Measurements from ENCODE around the gene ZNF710. TPM values are rescaled to one million over a fixed set of nuclear protein-coding genes. Genes with fewer than 3 reads are reported as not detected.

ZNF710 gene
- total and polyA plus RNA-seq, 4 donors, result 5.3 to 33.0 (median 17.5) TPM

DNA sequence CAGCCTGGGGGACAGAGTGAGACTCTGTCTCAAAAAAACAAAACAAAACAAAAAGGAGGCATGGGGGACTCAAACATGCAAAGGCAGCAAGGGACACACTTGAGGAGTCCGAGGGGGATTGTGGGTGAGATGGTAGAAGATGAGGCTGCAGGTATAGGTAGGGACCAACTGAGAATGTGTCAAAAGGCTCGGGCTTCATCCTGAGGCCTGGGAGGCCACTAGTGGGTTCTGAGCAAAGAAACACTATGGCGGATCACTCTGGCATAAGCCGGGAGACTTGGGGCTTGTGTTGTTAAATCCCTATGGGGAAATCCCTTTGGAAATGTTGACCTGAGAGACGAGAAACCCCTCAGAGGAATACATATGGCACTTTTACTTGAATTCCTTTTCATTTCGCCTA is 21.2 kb downstream of the ZNF710 start:
- H3K4me1 ChIP-seq (ENCODE audit: control insufficient read depth, insufficient read depth, low read length), result peaks cover 28% of the 10 kb centered on the region
- H3K4me3 ChIP-seq (ENCODE audit: low read depth, low read length), result no peak overlapping the region
- WGBS (ENCODE audit: insufficient coverage), result 88% methylated on average over 4 of the region's 6 CpGs
- no peak for DNase-seq (ENCODE audit: low read depth in 4 of 6, low spot score in 6 of 6)
- no peaks in the 10 kb centered on the region for H3K9me3 ChIP-seq (ENCODE audit: control insufficient read depth, insufficient read depth, low read length)
- H3K27ac ChIP-seq (ENCODE audit: low read depth, low read length), result no peak overlapping the region
- H3K27me3 ChIP-seq (ENCODE audit: control insufficient read depth, insufficient read depth, low read length), result no peaks in the 10 kb centered on the region
- peaks cover 4% of the 10 kb centered on the region for H3K36me3 ChIP-seq (ENCODE audit: control insufficient read depth, insufficient read depth, low read length)

DNA sequence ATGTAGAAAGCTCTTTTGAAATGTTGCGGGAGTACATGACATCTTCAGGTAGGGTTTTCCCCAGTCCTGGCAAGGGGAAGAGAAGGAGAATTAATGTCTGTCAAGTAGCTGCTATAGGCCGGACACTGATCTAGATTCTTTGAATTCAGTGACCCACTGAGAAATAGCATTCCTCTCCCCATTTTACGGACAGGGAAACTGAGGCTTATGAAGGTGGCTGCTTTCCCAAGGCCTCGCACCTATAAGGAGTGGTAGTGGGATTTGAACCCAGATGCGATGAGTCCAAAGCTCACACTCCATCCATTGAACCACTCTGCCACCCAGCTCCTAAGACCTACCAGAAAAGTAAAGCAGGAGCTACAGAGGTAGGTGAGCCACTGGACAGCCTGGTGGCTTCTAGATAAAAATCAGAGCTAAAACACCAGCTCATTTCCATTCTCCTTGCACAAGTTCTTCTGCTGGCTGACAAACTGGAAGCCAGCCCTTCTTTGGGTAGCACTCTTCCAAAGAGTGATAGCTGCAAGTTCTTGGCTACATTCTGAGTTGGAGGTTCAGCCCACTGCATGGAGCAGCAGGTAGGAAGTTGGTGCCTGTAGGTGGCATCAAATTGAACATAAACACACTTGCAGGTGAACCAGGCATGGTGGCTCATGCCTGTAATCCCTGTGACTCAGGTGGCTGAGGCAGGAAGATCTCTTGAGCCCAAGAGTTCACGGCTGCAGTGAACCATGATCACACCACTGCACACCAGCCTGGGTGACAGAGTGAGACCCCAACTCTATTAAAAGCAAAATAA is 22.0 kb downstream of the ZNF710 start:
- H3K27ac ChIP-seq (ENCODE audit: low read depth, low read length), result no peak overlapping the region
- no peaks in the 10 kb centered on the region for H3K9me3 ChIP-seq (ENCODE audit: control insufficient read depth, insufficient read depth, low read length)
- no peaks in the 10 kb centered on the region for H3K27me3 ChIP-seq (ENCODE audit: control insufficient read depth, insufficient read depth, low read length)
- DNase-seq (ENCODE audit: low read depth in 4 of 6, low spot score in 6 of 6), result no peak
- no peak overlapping the region for H3K4me3 ChIP-seq (ENCODE audit: low read depth, low read length)
- WGBS (ENCODE audit: insufficient coverage), result 100% methylated on average over 1 of the region's 6 CpGs
- H3K36me3 ChIP-seq (ENCODE audit: control insufficient read depth, insufficient read depth, low read length), result peaks cover 4% of the 10 kb centered on the region
- peaks cover 28% of the 10 kb centered on the region for H3K4me1 ChIP-seq (ENCODE audit: control insufficient read depth, insufficient read depth, low read length)

DNA sequence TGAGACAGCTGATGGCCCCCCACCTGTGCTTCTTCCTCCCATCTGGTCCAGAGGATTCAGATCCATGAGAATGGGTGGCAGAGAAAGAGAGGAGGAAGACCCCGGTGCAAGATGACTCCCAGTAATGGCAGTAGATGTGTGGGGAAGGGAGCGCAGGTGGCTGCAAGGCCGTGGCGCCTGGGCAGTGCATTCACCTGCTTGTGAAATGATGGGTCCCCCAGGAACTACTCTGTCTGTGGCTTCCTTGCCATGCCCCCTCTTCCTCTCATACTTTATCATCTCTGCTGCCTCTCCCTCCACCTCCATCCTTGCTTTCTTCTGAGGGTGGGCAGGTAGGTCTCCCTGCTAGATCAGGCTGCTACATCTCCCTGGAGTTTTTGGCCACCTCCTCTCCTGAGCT is 23.3 kb downstream of the ZNF710 start:
- no CpG with 5 or more reads among the region's 4 CpGs for WGBS (ENCODE audit: insufficient coverage)
- no peak overlapping the region for H3K4me3 ChIP-seq (ENCODE audit: low read depth, low read length)
- peaks cover 4% of the 10 kb centered on the region for H3K36me3 ChIP-seq (ENCODE audit: control insufficient read depth, insufficient read depth, low read length)
- no peak overlapping the region for H3K27ac ChIP-seq (ENCODE audit: low read depth, low read length)
- H3K4me1 ChIP-seq (ENCODE audit: control insufficient read depth, insufficient read depth, low read length), result peaks cover 28% of the 10 kb centered on the region
- DNase-seq (ENCODE audit: low read depth in 4 of 6, low spot score in 6 of 6), result no peak
- H3K27me3 ChIP-seq (ENCODE audit: control insufficient read depth, insufficient read depth, low read length), result no peaks in the 10 kb centered on the region
- H3K9me3 ChIP-seq (ENCODE audit: control insufficient read depth, insufficient read depth, low read length), result no peaks in the 10 kb centered on the region

DNA sequence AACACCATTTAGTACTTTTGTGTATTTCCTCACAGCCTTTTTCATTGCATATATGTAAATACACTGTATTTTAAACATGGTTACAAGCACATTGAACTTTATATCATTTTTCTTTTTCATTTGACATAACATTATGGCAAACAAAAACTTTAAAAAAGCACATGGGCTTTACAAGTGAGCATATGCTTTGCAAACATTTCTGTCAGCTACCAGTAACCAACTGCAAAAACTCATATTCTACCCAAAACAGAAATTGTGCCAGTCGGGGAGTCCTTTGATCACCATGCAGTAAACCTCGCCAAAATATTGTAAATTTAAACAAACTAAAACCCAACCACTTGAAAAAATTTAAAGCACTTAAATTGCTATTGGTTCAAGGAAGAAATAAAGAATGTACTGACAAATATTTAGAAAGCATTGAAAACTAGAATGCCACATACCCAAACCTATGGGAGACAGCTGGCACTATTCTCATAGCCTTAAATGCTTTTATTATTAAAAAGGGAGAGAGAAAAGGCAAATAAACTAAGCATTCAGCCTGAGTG is 24.4 kb downstream of the ZNF710 start:
- Histone ChIP-seq H3K27me3 (ENCODE audit: control insufficient read depth, insufficient read depth, low read length) (no peaks in the 10 kb centered on the region), H3K27ac (ENCODE audit: low read depth, low read length) (no peak overlapping the region), H3K4me1 (ENCODE audit: control insufficient read depth, insufficient read depth, low read length) (peaks cover 17% of the 10 kb centered on the region), H3K4me3 (ENCODE audit: low read depth, low read length) (no peak overlapping the region), H3K9me3 (ENCODE audit: control insufficient read depth, insufficient read depth, low read length) (no peaks in the 10 kb centered on the region), H3K36me3 (ENCODE audit: control insufficient read depth, insufficient read depth, low read length) (no peaks in the 10 kb centered on the region)
- WGBS (ENCODE audit: insufficient coverage), result no CpG with 5 or more reads among the region's 2 CpGs
- peak in 2 of 6 donors; percentile 57 to 74 for DNase-seq (ENCODE audit: low read depth in 4 of 6, low spot score in 6 of 6)

DNA sequence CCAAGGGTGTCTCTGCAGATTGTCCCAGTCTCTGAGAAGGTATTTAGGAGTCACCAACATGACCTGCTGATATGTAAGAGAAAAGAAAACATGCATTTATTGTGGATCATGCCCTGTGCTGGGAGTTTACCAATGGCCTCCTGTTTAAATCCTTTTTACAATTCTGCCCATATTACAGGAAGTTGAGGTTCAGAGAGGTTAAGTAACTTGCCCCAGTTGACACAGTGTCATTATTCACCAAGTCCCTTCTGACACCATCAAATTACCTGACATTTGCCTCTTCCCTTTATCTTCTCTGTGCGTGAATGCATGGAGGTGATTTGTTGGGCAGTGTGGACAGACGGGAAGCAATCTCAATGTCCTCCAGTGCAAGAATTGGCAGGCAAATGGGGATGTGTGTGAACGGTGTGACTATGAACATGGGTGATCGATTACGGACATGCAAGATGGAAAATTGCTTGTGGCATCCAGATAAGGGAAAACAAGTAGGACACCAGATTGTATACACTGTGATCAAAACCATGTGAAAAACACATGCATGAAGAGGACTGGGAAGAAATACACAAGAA is 27.3 kb downstream of the ZNF710 start:
- no peak for DNase-seq (ENCODE audit: low read depth in 4 of 6, low spot score in 6 of 6)
- H3K36me3 ChIP-seq (ENCODE audit: control insufficient read depth, insufficient read depth, low read length), result no peaks in the 10 kb centered on the region
- WGBS (ENCODE audit: insufficient coverage), result 95% methylated on average over 5 of the region's 5 CpGs
- H3K4me1 ChIP-seq (ENCODE audit: control insufficient read depth, insufficient read depth, low read length), result peaks cover 17% of the 10 kb centered on the region
- H3K27me3 ChIP-seq (ENCODE audit: control insufficient read depth, insufficient read depth, low read length), result no peaks in the 10 kb centered on the region
- H3K4me3 ChIP-seq (ENCODE audit: low read depth, low read length), result no peak overlapping the region
- H3K9me3 ChIP-seq (ENCODE audit: control insufficient read depth, insufficient read depth, low read length), result no peaks in the 10 kb centered on the region
- no peak overlapping the region for H3K27ac ChIP-seq (ENCODE audit: low read depth, low read length)

DNA sequence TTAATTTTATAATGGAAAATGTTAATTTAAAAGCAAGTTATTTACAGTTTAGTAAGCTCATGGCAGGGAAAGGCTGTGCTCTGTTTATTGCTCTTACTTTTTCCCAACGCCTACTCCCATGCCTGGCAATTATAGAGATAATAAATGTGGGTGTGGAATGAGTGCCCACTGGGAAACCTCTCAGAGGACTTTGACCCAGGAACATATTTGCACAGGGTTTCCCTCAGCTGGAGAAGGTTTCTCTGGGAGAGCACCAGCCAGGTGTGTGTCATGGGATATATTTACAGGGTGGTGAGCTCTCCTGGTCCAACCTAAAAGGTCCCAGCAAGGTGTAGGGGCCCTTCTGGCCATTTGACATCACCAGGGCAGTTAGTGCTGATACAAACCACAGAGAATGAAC is 27.9 kb downstream of the ZNF710 start:
- no peak for DNase-seq (ENCODE audit: low read depth in 4 of 6, low spot score in 6 of 6)
- Histone ChIP-seq H3K4me3 (ENCODE audit: low read depth, low read length) (no peak overlapping the region), H3K27me3 (ENCODE audit: control insufficient read depth, insufficient read depth, low read length) (no peaks in the 10 kb centered on the region), H3K4me1 (ENCODE audit: control insufficient read depth, insufficient read depth, low read length) (peaks cover 21% of the 10 kb centered on the region), H3K36me3 (ENCODE audit: control insufficient read depth, insufficient read depth, low read length) (no peaks in the 10 kb centered on the region), H3K9me3 (ENCODE audit: control insufficient read depth, insufficient read depth, low read length) (no peaks in the 10 kb centered on the region), H3K27ac (ENCODE audit: low read depth, low read length) (no peak overlapping the region)
- WGBS (ENCODE audit: insufficient coverage), result no CpG with 5 or more reads among the region's 1 CpG

DNA sequence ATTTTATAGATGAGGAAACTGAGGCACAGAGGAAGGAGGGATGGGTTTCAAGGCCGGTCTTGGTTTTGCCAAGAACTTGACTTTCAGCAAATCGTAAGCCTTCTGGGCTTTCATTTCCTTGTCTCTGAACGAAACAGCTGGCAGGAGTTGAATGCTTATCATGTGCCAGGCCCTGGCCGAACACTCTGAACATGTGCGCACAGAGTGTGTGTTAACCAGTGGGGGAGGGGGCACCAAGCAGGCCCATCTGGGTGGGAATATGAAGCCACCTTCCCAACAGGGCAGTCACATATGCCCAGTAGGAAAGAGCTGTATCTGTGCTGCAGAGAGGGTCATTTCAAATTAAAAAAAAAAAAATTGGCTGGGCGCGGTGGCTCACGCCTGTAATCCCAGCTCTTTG is 29.3 kb downstream of the ZNF710 start:
- H3K27ac ChIP-seq (ENCODE audit: low read depth, low read length), result no peak overlapping the region
- no peak for DNase-seq (ENCODE audit: low read depth in 4 of 6, low spot score in 6 of 6)
- no peaks in the 10 kb centered on the region for H3K9me3 ChIP-seq (ENCODE audit: control insufficient read depth, insufficient read depth, low read length)
- WGBS (ENCODE audit: insufficient coverage), result 81% methylated on average over 8 of the region's 8 CpGs
- H3K36me3 ChIP-seq (ENCODE audit: control insufficient read depth, insufficient read depth, low read length), result peaks cover 4% of the 10 kb centered on the region
- H3K4me3 ChIP-seq (ENCODE audit: low read depth, low read length), result no peak overlapping the region
- peaks cover 24% of the 10 kb centered on the region for H3K4me1 ChIP-seq (ENCODE audit: control insufficient read depth, insufficient read depth, low read length)
- H3K27me3 ChIP-seq (ENCODE audit: control insufficient read depth, insufficient read depth, low read length), result no peaks in the 10 kb centered on the region

DNA sequence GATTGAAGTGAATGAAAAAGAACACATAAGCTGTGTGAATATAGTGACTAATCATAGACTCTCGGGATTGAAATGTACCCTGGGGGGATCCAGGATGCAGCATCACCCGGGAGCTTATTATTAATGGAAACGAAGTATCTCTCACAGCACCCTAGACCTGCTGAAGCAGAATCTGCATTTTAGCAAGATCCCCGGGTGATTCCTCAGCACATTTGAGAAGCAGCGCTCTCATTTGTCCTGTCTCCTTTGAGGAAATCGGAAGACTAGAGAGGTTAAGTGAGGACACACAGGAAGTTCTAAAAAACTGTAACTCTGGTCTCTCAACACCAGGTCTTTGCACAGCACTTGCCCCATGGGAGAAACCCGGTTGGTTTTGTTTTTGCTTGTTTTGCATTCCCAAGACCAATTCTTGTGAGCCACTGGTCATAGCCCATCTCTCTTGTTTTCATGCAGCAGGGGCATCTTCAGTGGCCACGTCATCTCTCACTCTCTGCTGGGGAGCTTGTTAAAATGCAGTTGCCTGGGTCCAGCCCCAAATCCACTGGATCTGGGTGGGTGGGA is 30.2 kb downstream of the ZNF710 start:
- DNase-seq (ENCODE audit: low read depth in 4 of 6, low spot score in 6 of 6), result no peak
- Histone ChIP-seq H3K36me3 (ENCODE audit: control insufficient read depth, insufficient read depth, low read length) (peaks cover 4% of the 10 kb centered on the region), H3K27ac (ENCODE audit: low read depth, low read length) (no peak overlapping the region), H3K9me3 (ENCODE audit: control insufficient read depth, insufficient read depth, low read length) (no peaks in the 10 kb centered on the region), H3K27me3 (ENCODE audit: control insufficient read depth, insufficient read depth, low read length) (no peaks in the 10 kb centered on the region), H3K4me1 (ENCODE audit: control insufficient read depth, insufficient read depth, low read length) (peaks cover 32% of the 10 kb centered on the region), H3K4me3 (ENCODE audit: low read depth, low read length) (no peak overlapping the region)
- 70% methylated on average over 7 of the region's 8 CpGs for WGBS (ENCODE audit: insufficient coverage)

DNA sequence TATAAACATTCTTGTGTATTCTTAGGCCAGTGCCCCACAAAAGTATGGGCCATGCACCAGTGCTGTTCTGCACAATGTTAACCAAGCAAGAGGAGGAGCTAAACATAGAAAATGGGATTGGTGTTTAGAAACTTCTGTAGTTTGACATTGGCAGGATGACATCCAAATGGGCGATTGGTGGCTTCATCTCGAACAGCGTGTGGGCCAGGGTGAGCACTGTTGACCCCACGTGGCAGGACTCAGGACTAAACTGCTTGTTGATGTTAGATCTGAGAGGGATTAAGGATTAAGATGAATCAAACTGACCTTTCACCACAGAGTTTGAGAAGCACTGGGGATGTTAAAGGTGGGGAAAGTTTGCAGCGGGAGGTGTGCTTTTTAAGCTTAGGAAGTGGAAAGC is 31.9 kb downstream of the ZNF710 start:
- no peak for DNase-seq (ENCODE audit: low read depth in 4 of 6, low spot score in 6 of 6)
- H3K9me3 ChIP-seq (ENCODE audit: control insufficient read depth, insufficient read depth, low read length), result no peaks in the 10 kb centered on the region
- H3K4me3 ChIP-seq (ENCODE audit: low read depth, low read length), result no peak overlapping the region
- H3K27ac ChIP-seq (ENCODE audit: low read depth, low read length), result no peak overlapping the region
- 95% methylated on average over 3 of the region's 5 CpGs for WGBS (ENCODE audit: insufficient coverage)
- no peaks in the 10 kb centered on the region for H3K27me3 ChIP-seq (ENCODE audit: control insufficient read depth, insufficient read depth, low read length)
- H3K4me1 ChIP-seq (ENCODE audit: control insufficient read depth, insufficient read depth, low read length), result peaks cover 49% of the 10 kb centered on the region
- peaks cover 4% of the 10 kb centered on the region for H3K36me3 ChIP-seq (ENCODE audit: control insufficient read depth, insufficient read depth, low read length)

Measured in spinal cord (tissue), 10 donors.